Measurements from ENCODE around the gene KMT2C.

GRCh38 chr7:152132812-152133211 lies 303.0 kb downstream of the KMT2C start:
- TF ChIP-seq CTCF (IDR thresholded peaks at IDR 0.05) (no peak), POLR2A (IDR thresholded peaks at IDR 0.05) (no peak)
